Measurements from ENCODE around the gene LRRC30. TPM values are rescaled to one million over a fixed set of nuclear protein-coding genes. Genes with fewer than 3 reads are reported as not detected.
"Not testable (repeated sequence)": the region's sequence is repeated elsewhere in the genome, so short reads cannot be mapped to it uniquely, and the experiment has no call there.

LRRC30 gene
- total RNA-seq: not detected

- ATAC-seq (no peak), DNase-seq (no peak)
- Mint-ChIP-seq H3K4me1 (ENCODE audit: low read depth) (no peaks in the 10 kb centered on the region), H3K36me3 (ENCODE audit: low read depth) (no peaks in the 10 kb centered on the region), H3K4me3 (no peak within 1 kb of the TSS), H3K27me3 (ENCODE audit: low read depth) (no peaks in the 10 kb centered on the region), H3K27ac (no peak within 1 kb of the TSS), H3K9me3 (ENCODE audit: insufficient read depth) (no peaks in the 10 kb centered on the region)
- ChIA-PET POLR2A (no interaction called here), CTCF (no interaction called here)
Measured at GRCh38 chr18:7230626-7231349, at the start of gene LRRC30. Gene LRRC30, plus strand, starts transcription at chr18:7231089. Its CDS starts 50 bp downstream, at chr18:7231139.

DNA sequence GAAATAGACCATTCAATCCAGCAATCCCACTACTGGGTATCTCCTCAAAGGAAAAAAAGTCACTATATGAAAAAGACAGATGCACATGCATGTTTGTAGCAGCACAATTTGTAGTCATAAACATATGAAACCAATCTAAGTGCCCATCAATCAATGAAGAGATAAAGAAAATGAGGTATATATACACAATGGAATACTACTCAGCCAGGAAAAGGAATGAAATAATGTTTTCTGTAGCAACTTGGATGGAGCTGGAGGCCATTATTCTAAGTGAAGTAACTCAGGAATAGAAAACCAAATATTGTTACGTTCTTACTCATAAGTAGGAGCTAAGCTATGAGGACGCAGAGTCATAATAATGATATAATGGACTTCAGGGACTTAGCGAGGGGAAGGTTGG, 45.2 kb upstream of the LRRC30 start:
- Mint-ChIP-seq H3K4me1 (ENCODE audit: low read depth) (no peaks in the 10 kb centered on the region), H3K9me3 (ENCODE audit: insufficient read depth) (peaks cover 5% of the 10 kb centered on the region), H3K36me3 (ENCODE audit: low read depth) (no peaks in the 10 kb centered on the region), H3K4me3 (no peak overlapping the region), H3K27ac (no peak overlapping the region), H3K27me3 (ENCODE audit: low read depth) (no peaks in the 10 kb centered on the region)
- POLR2A ChIA-PET: no interaction called here
- ATAC-seq (no peak), DNase-seq (no peak)
- CTCF ChIA-PET: no interaction called here

DNA sequence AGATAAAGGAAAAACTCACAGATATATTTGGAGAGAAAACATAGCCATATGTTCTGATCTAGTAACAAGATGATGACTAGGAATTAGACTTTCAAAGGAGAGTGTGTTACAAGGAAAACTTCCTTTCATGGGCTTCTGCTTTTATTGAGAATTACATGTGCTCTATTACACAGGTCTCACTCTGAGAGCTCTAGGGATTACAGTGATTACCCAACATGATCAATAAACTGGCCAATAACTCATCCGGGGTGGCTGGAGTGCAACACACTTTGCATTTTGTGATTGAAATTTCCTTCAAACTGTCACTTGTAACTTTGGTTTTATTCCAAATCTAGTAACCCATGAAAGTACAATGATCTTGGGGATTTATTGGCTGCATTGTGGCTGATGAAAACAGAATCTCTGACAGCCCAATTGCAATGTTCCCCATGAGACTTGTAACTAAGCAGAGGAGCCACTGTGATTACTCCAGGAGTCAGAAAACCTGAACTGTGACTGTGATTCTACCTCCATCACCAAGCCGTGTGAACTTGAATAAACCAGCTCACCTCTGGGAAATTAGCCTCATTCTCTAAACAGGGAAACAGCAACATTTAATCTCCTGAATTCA, 40.2 kb upstream of the LRRC30 start:
- Mint-ChIP-seq H3K4me1 (ENCODE audit: low read depth) (no peaks in the 10 kb centered on the region), H3K27ac (no peak overlapping the region), H3K4me3 (no peak overlapping the region), H3K9me3 (ENCODE audit: insufficient read depth) (no peaks in the 10 kb centered on the region), H3K27me3 (ENCODE audit: low read depth) (no peaks in the 10 kb centered on the region), H3K36me3 (ENCODE audit: low read depth) (no peaks in the 10 kb centered on the region)
- ATAC-seq (no peak), DNase-seq (no peak)
- ChIA-PET POLR2A (no interaction called here), CTCF (interaction anchor here (0.8 kb wide), 1 partner anchor 13 kb away, joined by 3 read pairs; no protein-coding TSS in a partner anchor)

GRCh38 chr18:7191736-7192135, 39.2 kb upstream of the LRRC30 start:
- H3K27ac Mint-ChIP-seq: no peak overlapping the region
- CTCF ChIA-PET: no interaction called here
- no peaks in the 10 kb centered on the region for H3K36me3 Mint-ChIP-seq (ENCODE audit: low read depth)
- POLR2A ChIA-PET: no interaction called here
- H3K27me3 Mint-ChIP-seq (ENCODE audit: low read depth): no peaks in the 10 kb centered on the region
- DNase-seq: no peak
- H3K4me3 Mint-ChIP-seq: no peak overlapping the region
- no peak for ATAC-seq
- H3K4me1 Mint-ChIP-seq (ENCODE audit: low read depth): no peaks in the 10 kb centered on the region
- H3K9me3 Mint-ChIP-seq (ENCODE audit: insufficient read depth): no peaks in the 10 kb centered on the region

DNA sequence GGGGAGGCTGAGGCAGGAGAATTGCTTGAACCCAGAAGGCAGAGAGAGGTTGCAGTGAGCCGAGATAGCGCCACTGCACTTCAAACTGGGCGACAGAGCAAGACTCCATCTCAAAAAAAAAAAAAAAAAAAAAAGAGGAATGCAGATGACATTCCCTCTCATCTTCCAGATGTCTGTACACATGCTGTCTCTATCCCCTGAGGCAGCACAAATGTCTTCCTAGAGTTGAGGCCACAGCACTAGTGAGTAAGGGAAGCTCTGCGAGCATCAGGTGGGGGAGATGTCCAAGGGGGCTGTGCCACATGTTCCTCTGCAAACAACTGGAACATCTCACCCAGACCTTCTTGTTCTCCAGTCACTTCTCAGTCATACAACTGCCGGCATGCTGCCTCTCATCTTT, 35.6 kb upstream of the LRRC30 start:
- ChIA-PET CTCF (no interaction called here), POLR2A (no interaction called here)
- DNase-seq (no peak), ATAC-seq (no peak)
- H3K27me3 Mint-ChIP-seq (ENCODE audit: low read depth): no peaks in the 10 kb centered on the region
- H3K9me3 Mint-ChIP-seq (ENCODE audit: insufficient read depth): no peaks in the 10 kb centered on the region
- no peak overlapping the region for H3K4me3 Mint-ChIP-seq
- H3K4me1 Mint-ChIP-seq (ENCODE audit: low read depth): no peaks in the 10 kb centered on the region
- no peak overlapping the region for H3K27ac Mint-ChIP-seq
- H3K36me3 Mint-ChIP-seq (ENCODE audit: low read depth): no peaks in the 10 kb centered on the region

GRCh38 chr18:7196421-7196820, 34.5 kb upstream of the LRRC30 start:
- POLR2A ChIA-PET: no interaction called here
- no peak for DNase-seq
- no peaks in the 10 kb centered on the region for H3K4me1 Mint-ChIP-seq (ENCODE audit: low read depth)

DNA sequence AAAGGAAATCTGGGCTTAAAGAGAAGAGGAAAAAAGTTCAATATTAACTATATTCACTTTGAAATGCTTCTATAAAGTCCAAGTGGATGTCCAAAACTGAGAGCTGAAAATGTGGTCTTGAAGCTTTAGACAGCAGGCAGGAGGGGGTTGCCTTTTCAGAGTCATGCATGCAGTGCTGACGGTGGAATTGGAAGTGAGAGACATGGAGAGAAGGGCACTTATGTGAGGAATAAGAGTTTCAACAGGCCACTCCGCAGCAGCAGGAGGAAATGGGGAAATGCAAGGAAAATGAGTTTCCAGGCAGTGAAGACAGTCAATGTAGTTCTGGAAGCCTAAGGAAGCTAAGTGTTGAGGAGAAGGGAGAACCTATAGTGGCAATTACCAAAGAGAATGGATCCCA, 33.0 kb upstream of the LRRC30 start:
- ChIA-PET CTCF (no interaction called here), POLR2A (no interaction called here)
- Mint-ChIP-seq H3K4me3 (no peak overlapping the region), H3K27ac (no peak overlapping the region), H3K4me1 (ENCODE audit: low read depth) (no peaks in the 10 kb centered on the region), H3K27me3 (ENCODE audit: low read depth) (no peaks in the 10 kb centered on the region), H3K36me3 (ENCODE audit: low read depth) (no peaks in the 10 kb centered on the region), H3K9me3 (ENCODE audit: insufficient read depth) (no peaks in the 10 kb centered on the region)
- DNase-seq (no peak), ATAC-seq (no peak)

More at GRCh38 chr18:7196421-7196820, 34.5 kb upstream of the LRRC30 start:
- H3K4me3 Mint-ChIP-seq: no peak overlapping the region
- no peaks in the 10 kb centered on the region for H3K9me3 Mint-ChIP-seq (ENCODE audit: insufficient read depth)
- no peak for ATAC-seq
- CTCF ChIA-PET: no interaction called here
- no peak overlapping the region for H3K27ac Mint-ChIP-seq
- H3K27me3 Mint-ChIP-seq (ENCODE audit: low read depth): no peaks in the 10 kb centered on the region
- H3K36me3 Mint-ChIP-seq (ENCODE audit: low read depth): no peaks in the 10 kb centered on the region

- Mint-ChIP-seq H3K27ac (no peak overlapping the region), H3K4me1 (ENCODE audit: low read depth) (no peaks in the 10 kb centered on the region), H3K27me3 (ENCODE audit: low read depth) (no peaks in the 10 kb centered on the region), H3K4me3 (no peak overlapping the region), H3K36me3 (ENCODE audit: low read depth) (no peaks in the 10 kb centered on the region), H3K9me3 (ENCODE audit: insufficient read depth) (no peaks in the 10 kb centered on the region)
- DNase-seq: no peak
- ATAC-seq: no peak
- POLR2A ChIA-PET: no interaction called here
- CTCF ChIA-PET: no interaction called here
Measured at GRCh38 chr18:7198326-7198725, 32.6 kb upstream of the LRRC30 start.

GRCh38 chr18:7201096-7201495, 29.8 kb upstream of the LRRC30 start:
- no peak overlapping the region for H3K27ac Mint-ChIP-seq
- ATAC-seq (no peak), DNase-seq (no peak)
- ChIA-PET POLR2A (no interaction called here), CTCF (no interaction called here)
- H3K4me1 Mint-ChIP-seq (ENCODE audit: low read depth): no peaks in the 10 kb centered on the region
- H3K27me3 Mint-ChIP-seq (ENCODE audit: low read depth): no peaks in the 10 kb centered on the region
- no peaks in the 10 kb centered on the region for H3K36me3 Mint-ChIP-seq (ENCODE audit: low read depth)
- no peaks in the 10 kb centered on the region for H3K9me3 Mint-ChIP-seq (ENCODE audit: insufficient read depth)
- no peak overlapping the region for H3K4me3 Mint-ChIP-seq

DNA sequence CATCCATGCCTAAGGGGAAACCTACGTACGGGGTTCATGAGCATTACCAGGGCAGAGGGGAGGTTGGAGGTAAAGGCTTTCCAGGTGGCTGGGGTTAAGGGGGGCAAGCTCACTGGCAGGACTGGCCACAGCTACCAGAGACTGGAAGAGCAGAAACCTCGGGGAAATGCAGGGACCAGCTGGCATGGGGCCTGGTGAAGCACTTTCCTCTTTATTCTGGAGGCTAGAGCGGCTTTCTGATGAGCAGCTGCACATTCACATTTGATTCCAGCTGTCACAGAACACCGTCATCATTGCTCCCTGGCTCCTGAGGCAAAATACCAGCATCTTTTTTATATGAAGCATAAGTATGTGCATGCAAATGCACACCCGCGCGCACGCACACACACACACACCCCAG, 28.7 kb upstream of the LRRC30 start:
- CTCF ChIA-PET: interaction anchor here (0.6 kb wide), 1 partner anchor 180 kb away, joined by 3 read pairs; no protein-coding TSS in a partner anchor
- Mint-ChIP-seq H3K36me3 (ENCODE audit: low read depth) (no peaks in the 10 kb centered on the region), H3K27me3 (ENCODE audit: low read depth) (no peaks in the 10 kb centered on the region), H3K4me3 (no peak overlapping the region), H3K9me3 (ENCODE audit: insufficient read depth) (no peaks in the 10 kb centered on the region), H3K4me1 (ENCODE audit: low read depth) (no peaks in the 10 kb centered on the region), H3K27ac (no peak overlapping the region)
- POLR2A ChIA-PET: no interaction called here
- no peak for DNase-seq
- no peak for ATAC-seq

- H3K9me3 Mint-ChIP-seq (ENCODE audit: insufficient read depth); ATAC-seq; H3K4me1 Mint-ChIP-seq (ENCODE audit: low read depth); H3K27me3 Mint-ChIP-seq (ENCODE audit: low read depth); H3K27ac Mint-ChIP-seq; H3K36me3 Mint-ChIP-seq (ENCODE audit: low read depth); POLR2A ChIA-PET; CTCF ChIA-PET; DNase-seq; H3K4me3 Mint-ChIP-seq: not testable (repeated sequence)
Measured at GRCh38 chr18:7203601-7204000, 27.3 kb upstream of the LRRC30 start.

DNA sequence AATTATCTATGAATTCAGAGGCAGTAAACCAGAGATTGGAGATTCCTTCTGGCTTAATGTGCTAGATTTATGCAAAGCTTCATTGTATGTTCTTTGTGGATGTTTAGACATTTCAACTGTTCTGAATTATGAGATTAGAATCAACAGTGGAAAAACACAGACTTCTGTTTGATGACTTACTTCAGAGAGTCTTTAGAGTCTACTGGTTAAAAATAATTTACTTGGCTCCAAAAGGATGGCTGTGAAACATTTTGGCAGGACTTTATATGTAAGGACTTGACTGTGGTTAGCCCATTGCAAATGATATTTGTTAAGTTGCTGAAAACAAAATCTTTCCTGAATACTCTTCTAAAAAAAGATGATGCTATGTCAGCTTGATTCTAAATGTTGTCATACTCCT, 25.5 kb upstream of the LRRC30 start:
- ChIA-PET POLR2A (no interaction called here), CTCF (no interaction called here)
- DNase-seq (no peak), ATAC-seq (no peak)
- Mint-ChIP-seq H3K4me3 (no peak overlapping the region), H3K27ac (no peak overlapping the region), H3K27me3 (ENCODE audit: low read depth) (no peaks in the 10 kb centered on the region), H3K4me1 (ENCODE audit: low read depth) (no peaks in the 10 kb centered on the region), H3K36me3 (ENCODE audit: low read depth) (no peaks in the 10 kb centered on the region), H3K9me3 (ENCODE audit: insufficient read depth) (no peaks in the 10 kb centered on the region)

- ChIA-PET POLR2A (interaction anchor here (0.5 kb wide), 1 partner anchor 1649 kb away, joined by 3 read pairs; no protein-coding TSS in a partner anchor), CTCF (no interaction called here)
- no peaks in the 10 kb centered on the region for H3K36me3 Mint-ChIP-seq (ENCODE audit: low read depth)
Measured at GRCh38 chr18:7206217-7206616, 24.7 kb upstream of the LRRC30 start.

More at GRCh38 chr18:7206217-7206616, 24.7 kb upstream of the LRRC30 start:
- DNase-seq: no peak
- Mint-ChIP-seq H3K4me1 (ENCODE audit: low read depth) (no peaks in the 10 kb centered on the region), H3K27me3 (ENCODE audit: low read depth) (no peaks in the 10 kb centered on the region), H3K27ac (no peak overlapping the region), H3K9me3 (ENCODE audit: insufficient read depth) (no peaks in the 10 kb centered on the region), H3K4me3 (no peak overlapping the region)
- ATAC-seq: no peak
